DMS53 treated with DMSO at 0.1 percent for 48 hours (cell line): ENCODE results near the gene TBC1D9B.
"Not testable (repeated sequence)": the region's sequence is repeated elsewhere in the genome, so short reads cannot be mapped to it uniquely, and the experiment has no call there.

Experiments used
- DNase-seq: peaks from one replicate; lab custom pipeline; 2025; ENCODE audit not compliant: unreplicated experiment; lab: John Stamatoyannopoulos, UW

The TBC1D9B gene

GRCh38 chr5:179886190-179886911 lies 21.3 kb downstream of the TBC1D9B start:
- no peak for DNase-seq

- no peak for DNase-seq
Measured at GRCh38 chr5:179885491-179886090, 22.1 kb downstream of the TBC1D9B start.

GRCh38 chr5:179883163-179883562 lies 24.5 kb downstream of the TBC1D9B start:
- no peak for DNase-seq

- no peak for DNase-seq
Measured at GRCh38 chr5:179882338-179882737, 25.4 kb downstream of the TBC1D9B start.

- DNase-seq, result no peak
Measured at GRCh38 chr5:179880848-179881590, 26.7 kb downstream of the TBC1D9B start.

GRCh38 chr5:179880066-179880650 lies 27.5 kb downstream of the TBC1D9B start:
- DNase-seq, result no peak

- DNase-seq, result no peak
Measured at GRCh38 chr5:179879690-179880010, 28.0 kb downstream of the TBC1D9B start.

GRCh38 chr5:179879003-179879689 lies 28.6 kb downstream of the TBC1D9B start:
- no peak for DNase-seq

- DNase-seq, result no peak
Measured at GRCh38 chr5:179878222-179879002, 29.3 kb downstream of the TBC1D9B start.

- DNase-seq, result no peak
Measured at GRCh38 chr5:179876610-179876952, 31.1 kb downstream of the TBC1D9B start.

GRCh38 chr5:179875741-179876609 lies 31.7 kb downstream of the TBC1D9B start:
- no peak for DNase-seq

GRCh38 chr5:179874536-179875292 lies 33.0 kb downstream of the TBC1D9B start:
- DNase-seq, result no peak

GRCh38 chr5:179874136-179874535 lies 33.6 kb downstream of the TBC1D9B start:
- no peak for DNase-seq

GRCh38 chr5:179873588-179874110 lies 34.0 kb downstream of the TBC1D9B start:
- no peak for DNase-seq

- DNase-seq, result no peak
Measured at GRCh38 chr5:179872828-179873575, 34.7 kb downstream of the TBC1D9B start.

GRCh38 chr5:179872055-179872827 lies 35.5 kb downstream of the TBC1D9B start:
- DNase-seq, result no peak

GRCh38 chr5:179871533-179871932 lies 36.2 kb downstream of the TBC1D9B start:
- DNase-seq, result not testable (repeated sequence)
